Mucosa of descending colon (tissue), 3 donors: ENCODE measurements around the gene DUSP5. TPM values are rescaled to one million over a fixed set of nuclear protein-coding genes. Genes with fewer than 3 reads are reported as not detected.

Experiments
- ATAC-seq: fragments of 200-7000 bp; cut with Tn5 transposase; one replicate; pipeline ENCODE4 v1.9.1; 2020; ENCODE audit warnings: mild to moderate bottlenecking, moderate library complexity
- DNase-seq, 3 donors: peaks; one replicate each; pipeline ENCODE4 v3.0.0-alpha.2; 2020
- H3K36me3 ChIP-seq: fragments of 200-600 bp; one replicate; pipeline ENCODE4 v1.8.0; 2021; ENCODE audit warnings: low read depth, mild to moderate bottlenecking
- H3K4me1 ChIP-seq: fragments of 200-600 bp; one replicate; pipeline ENCODE4 v1.8.0; 2021; ENCODE audit warnings: low read depth, mild to moderate bottlenecking
- H3K4me3 ChIP-seq: fragments of 200-600 bp; one replicate; pipeline ENCODE4 v1.8.0; 2021; ENCODE audit warnings: mild to moderate bottlenecking
- H3K9me3 ChIP-seq: fragments of 200-600 bp; one replicate; pipeline ENCODE4 v1.8.0; 2021; ENCODE audit warnings: mild to moderate bottlenecking
- CTCF ChIP-seq: fragments of 200-600 bp; IDR thresholded peaks from one replicate; pipeline ENCODE4 v1.8.0; 2022; ENCODE audit warnings: antibody characterized with exemption, mild to moderate bottlenecking
- intact Hi-C, 2 donors: fragments of 100-400 bp; cut with DNase I in 1 of 2; cut with micrococcal nuclease in 1 of 2; formaldehyde crosslinking; loops; one replicate each; pipeline versions ENCODE4 v1.11.0 to v1.11.1; 2022; cut with DNase I, micrococcal nuclease
- long read RNA-seq, 2 donors: library from polyadenylated mRNA; unstranded; transcript quantifications; one replicate each; pipeline ENCODE4 v2.0.0, GENCODE V29; 2019 to 2021
- total RNA-seq, 3 donors: library from RNA; stranded (reverse); fragmentation: NEBNext Ultra II Directional in 2 of 3; extraction: Animal tissue kit (Norgen Biotek cat#: 25700) in 2 of 3; gene quantifications; one replicate each; pipeline versions ENCODE4 v1.2.1 to v1.2.4, GENCODE V29; 2021 to 2023
- donor health status: DM: no; HTN: no; CAD: no; lungs with moderate emphysema.
- donor health status: DM: no; HTN: no; CAD: no.
- donor health status: DM: no; HTN: yes; CAD: no.

Gene DUSP5
- 10 to 100 TPM; 21.5 to 40.1 (median 23.9) TPM for total RNA-seq
- long read RNA-seq, donor 1, transcript DUSP5-201 (4 exons, 2,557 nt): major isoform, 66 of 72 reads
- long read RNA-seq, donor 1, partial matches to known transcripts: 3 of 72 reads
- long read RNA-seq, donor 1, other reads (novel, unspliced or antisense): 3 of 72 reads
- long read RNA-seq, donor 2, partial matches to known transcripts: 0 of 1 reads
- long read RNA-seq, donor 2, other reads (novel, unspliced or antisense): 0 of 1 reads

GRCh38 chr10:110497438-110498086, at the start of gene DUSP5:
Gene DUSP5 (plus strand): TSS chr10:110497907. CDS start chr10:110498122, 215 bp downstream.
- TF ChIP-seq CTCF: no peak
- ATAC-seq (peak; percentile 94), DNase-seq (peak; percentile 95 to 98 (median 96))
- Histone ChIP-seq H3K36me3 (no peaks in the 10 kb centered on the region), H3K9me3 (no peaks in the 10 kb centered on the region), H3K4me1 (peaks cover 8% of the 10 kb centered on the region), H3K4me3 (peak within 1 kb of the TSS; percentile 48)
- intact Hi-C loops: loop anchor here in 1 of 2 donors (10.0 kb wide), 1 partner anchor 143 kb away; no protein-coding TSS in a partner anchor

DNA sequence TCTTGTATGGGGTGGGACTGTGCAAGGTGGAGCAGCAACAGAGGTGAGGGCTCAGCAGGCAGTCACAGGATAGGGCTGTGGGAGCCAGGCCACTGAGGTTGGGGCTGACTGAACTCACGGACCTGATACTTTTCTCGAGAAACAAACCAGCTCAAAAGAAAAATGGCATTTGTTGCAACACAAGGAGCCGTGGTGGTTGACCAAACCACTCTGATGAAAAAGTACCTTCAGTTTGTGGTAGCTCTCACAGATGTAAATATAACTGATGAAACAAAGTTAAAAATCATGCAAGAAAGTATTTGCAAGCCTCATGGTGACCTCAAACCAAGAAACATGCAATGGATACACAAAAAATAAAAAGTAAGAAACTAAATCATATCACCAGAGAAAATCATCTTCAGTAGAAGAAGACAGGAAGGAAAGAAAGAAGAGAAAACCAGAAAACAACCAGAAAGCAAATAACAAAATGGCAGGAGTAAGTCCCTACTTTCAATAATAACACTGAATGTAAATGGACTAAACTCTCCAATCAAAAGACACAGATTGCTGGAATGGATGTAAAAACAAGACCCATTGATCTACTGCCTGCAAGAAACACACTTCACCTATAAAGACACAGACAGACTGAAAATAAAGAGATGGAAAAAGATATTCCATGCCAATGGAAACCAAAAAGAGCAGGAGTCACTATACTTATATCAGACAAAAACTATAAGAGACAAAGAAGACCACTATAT, 48.9 kb upstream of the DUSP5 start:
- ATAC-seq (no peak), DNase-seq (no peak)
- Histone ChIP-seq H3K36me3 (no peaks in the 10 kb centered on the region), H3K4me1 (no peaks in the 10 kb centered on the region), H3K4me3 (no peak overlapping the region), H3K9me3 (no peaks in the 10 kb centered on the region)
- TF ChIP-seq CTCF: no peak
- intact Hi-C loops: no loop called here

DNA sequence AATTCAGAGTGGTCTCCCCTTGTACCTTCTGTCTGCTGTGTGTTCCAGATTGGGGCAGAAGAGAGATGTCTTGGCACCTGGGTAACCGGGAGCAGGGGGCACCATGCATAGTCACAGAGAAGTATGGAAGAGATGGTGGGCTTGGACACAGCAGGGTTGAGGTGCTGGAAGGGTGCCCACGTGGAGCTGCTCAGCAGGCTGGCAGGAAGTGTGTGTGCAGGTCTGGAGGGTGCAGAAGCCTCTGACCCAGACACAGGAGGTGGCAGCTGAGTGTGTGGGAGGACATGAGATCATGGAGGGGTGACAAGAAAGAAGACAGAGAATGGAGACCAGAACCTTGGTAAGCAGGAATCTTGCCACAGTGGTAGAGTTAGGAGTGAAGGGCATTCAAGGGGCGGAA, 42.3 kb upstream of the DUSP5 start:
- H3K4me3 ChIP-seq: no peak overlapping the region
- no peaks in the 10 kb centered on the region for H3K9me3 ChIP-seq
- intact Hi-C loops: no loop called here
- DNase-seq: no peak
- H3K4me1 ChIP-seq: no peaks in the 10 kb centered on the region
- no peak for TF ChIP-seq CTCF
- ATAC-seq: no peak
- H3K36me3 ChIP-seq: no peaks in the 10 kb centered on the region

DNA sequence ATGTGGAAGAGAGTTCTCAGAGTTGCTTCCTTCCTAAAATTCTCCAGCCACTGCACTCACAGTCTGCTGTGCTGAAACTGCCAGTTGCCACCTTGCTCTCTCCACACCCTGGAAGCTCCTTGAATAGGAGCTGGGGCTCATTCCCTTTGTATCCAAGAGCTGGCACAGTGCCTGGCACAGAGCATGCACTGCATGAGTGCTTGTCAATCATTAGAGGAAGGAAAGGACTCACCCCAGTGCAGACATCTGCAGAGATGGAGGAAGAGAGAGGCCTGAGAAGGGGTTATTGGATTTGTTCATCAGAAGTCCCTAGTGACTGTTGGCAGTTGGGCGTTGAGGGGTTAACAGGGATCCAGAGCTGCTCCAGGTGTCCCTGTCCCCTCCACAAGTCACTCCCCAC, 41.7 kb upstream of the DUSP5 start:
- ATAC-seq (peak; percentile 53), DNase-seq (peak in 2 of 3 donors; percentile 42 to 46)
- H3K4me1 ChIP-seq: no peaks in the 10 kb centered on the region
- TF ChIP-seq CTCF: no peak
- no peaks in the 10 kb centered on the region for H3K36me3 ChIP-seq
- no peak overlapping the region for H3K4me3 ChIP-seq
- H3K9me3 ChIP-seq: no peaks in the 10 kb centered on the region
- intact Hi-C loops: no loop called here

GRCh38 chr10:110456523-110457091, 41.1 kb upstream of the DUSP5 start:
- Histone ChIP-seq H3K36me3 (no peaks in the 10 kb centered on the region), H3K9me3 (no peaks in the 10 kb centered on the region), H3K4me1 (no peaks in the 10 kb centered on the region), H3K4me3 (no peak overlapping the region)
- no peak for ATAC-seq
- intact Hi-C loops: no loop called here
- DNase-seq: no peak
- no peak for TF ChIP-seq CTCF
